ENCODE data around the gene TESK2.

Gene TESK2

GRCh38 chr1:45299981-45300668, 190.8 kb downstream of the TESK2 start:
- peak; percentile 71 for DNase-seq
- in situ Hi-C loops (cut with MboI; ENCODE audit: low pct_unique_long_range_greater_than_20kb, low sequenced_read_pairs): loop anchor here (10.0 to 25.0 kb wide), 2 partner anchors 285 to 513 kb away; partner anchors contain the start of genes BEST4, HECTD3, RPS8 and UROD

DNA sequence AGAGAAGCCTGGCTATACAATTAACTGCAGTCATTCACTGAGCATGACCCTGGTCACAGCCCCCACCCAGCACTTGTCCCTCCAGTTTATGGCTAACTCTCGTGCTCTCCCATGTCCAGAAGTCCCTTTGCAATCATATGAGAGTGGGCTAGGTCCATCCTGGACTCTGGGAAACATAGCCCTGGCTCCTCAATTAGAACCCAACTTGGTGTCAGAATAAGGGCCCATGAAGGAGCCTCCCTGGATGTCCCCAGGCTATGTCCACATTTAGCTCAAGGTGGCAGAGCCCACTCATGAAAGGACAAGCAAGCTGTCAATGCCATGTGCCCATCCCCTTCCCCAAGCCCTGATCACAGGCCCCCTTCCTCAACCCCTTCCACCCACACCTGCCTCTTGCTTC, 191.7 kb downstream of the TESK2 start:
- in situ Hi-C loops (cut with MboI; ENCODE audit: low pct_unique_long_range_greater_than_20kb, low sequenced_read_pairs): loop anchor here (10.0 kb wide), 1 partner anchor 284 kb away; the partner anchor contains the start of genes HECTD3 and UROD
- no peak for DNase-seq

DNA sequence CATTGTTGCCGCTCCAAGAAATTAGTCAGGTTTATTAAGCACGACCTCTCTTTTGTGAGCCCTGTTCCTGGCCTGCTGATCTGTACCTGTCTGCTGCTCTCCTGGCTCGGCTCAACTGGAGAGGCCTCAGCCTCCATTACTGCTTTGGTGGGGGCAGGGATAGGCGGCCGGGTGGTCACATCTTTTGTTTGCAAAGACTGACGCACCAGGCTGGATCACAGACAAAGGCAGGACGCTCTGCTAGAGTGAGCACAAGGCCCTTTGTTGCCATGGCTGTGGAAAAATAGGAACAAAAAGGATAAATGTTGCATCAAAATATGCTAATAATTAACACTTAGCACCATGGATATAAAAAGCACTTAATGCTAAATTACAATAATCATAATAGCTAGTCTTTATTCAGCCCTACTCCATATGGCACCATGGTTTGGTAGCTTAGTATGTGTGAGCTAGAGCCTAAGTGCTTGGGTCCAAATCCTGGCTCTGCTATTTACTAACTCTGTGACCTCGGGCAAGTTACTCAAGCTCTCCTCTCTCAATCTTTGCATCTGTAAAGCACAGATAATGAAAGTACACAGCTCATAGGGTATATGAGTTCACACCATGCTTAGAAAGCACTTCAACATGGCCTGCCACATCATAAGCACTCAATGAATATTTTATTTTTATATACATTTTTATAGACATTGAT, 193.2 kb downstream of the TESK2 start:
- in situ Hi-C loops (cut with MboI; ENCODE audit: low pct_unique_long_range_greater_than_20kb, low sequenced_read_pairs): loop anchor here (10.0 kb wide), 1 partner anchor 283 kb away; the partner anchor contains the start of genes HECTD3 and UROD

More for the DNA sequence above, 193.2 kb downstream of the TESK2 start:
- DNase-seq: no peak

Data from KBM-7 (cell line).